ENCODE data around the gene TOM1L2. TPM values are rescaled to one million over a fixed set of nuclear protein-coding genes. Genes with fewer than 3 reads are reported as not detected.
"Not testable (repeated sequence)": the region's sequence is repeated elsewhere in the genome, so short reads cannot be mapped to it uniquely, and the experiment has no call there.

The TOM1L2 gene
- total RNA-seq, 1 donor from 2014 or later, result 35.2 TPM

- DNase-seq (ENCODE audit: low spot score), result not testable (repeated sequence)
These were observed 164.0 kb downstream of the TOM1L2 start for GRCh38 chr17:17808200-17808599.

DNA sequence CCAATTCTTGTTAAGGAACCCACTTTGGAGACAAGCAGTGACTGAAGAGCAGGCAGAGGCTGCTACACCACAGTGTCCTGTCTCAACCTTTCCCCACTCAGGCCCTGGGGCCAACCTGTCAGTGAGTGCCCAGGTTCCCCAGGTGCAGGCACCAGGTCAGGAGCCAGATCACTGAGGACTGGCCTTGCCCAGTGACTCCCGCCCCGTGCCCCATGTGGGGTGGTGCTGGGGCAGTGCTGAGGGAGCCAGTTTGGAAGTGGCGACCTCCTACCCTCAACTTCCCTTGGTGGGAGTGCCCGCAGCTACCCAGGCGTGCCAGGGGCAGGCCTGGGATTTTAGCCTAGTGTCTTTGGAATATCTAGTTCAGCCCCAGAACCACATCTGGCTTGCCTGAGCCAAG lies 164.8 kb downstream of the TOM1L2 start:
- no peak for DNase-seq (ENCODE audit: low spot score)

DNA sequence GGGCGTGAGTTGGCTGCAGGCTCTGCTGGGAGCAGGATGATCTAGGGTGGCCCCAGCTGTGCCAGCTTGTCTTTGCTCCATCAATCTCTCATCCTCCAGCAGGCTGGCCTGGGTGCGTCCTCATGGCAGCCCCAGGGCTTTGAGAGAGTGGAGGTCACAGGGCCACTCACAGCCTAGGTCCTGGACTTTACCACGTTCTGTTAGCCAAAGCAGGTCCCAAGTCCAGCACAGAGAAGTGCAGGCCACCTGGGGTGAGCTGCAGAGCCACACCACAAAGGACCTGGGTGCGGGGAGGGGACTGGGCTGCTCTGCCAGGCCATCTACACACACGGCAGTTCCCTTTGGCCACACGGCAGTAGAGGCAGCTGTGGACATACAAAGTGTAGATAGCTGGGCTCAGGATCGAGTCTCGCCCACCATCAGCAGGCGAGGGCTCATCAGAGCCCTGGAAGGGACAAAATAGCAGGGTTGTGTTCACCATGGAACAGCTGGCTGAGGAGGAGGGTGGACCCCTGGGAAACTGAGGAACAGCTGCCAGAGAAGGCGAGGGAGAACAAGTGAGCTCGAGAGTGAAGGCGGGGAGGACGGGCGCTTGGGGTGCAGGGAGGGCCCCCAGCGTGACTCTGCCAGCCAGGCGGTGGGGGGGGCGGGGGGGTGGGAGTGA lies 165.5 kb downstream of the TOM1L2 start:
- no peak for DNase-seq (ENCODE audit: low spot score)

DNA sequence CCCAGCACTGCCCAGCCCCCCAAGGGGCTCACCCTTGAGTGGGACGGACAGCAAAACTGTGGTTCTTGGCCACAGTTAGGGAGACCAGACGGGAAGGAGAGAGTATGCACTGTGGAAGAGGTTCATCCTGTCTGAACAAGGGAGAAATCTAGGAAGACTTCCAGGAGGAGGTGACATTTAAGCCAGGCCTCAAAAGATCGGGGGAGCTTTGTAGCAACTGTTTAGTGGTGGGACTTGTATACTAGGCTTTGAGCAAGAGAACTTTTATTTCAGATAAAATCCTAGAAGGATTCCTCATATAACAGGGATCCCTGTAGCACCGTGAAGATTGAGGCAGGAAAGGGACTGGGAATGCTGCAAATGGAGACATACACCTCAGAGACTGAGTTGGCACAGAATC lies 166.2 kb downstream of the TOM1L2 start:
- DNase-seq (ENCODE audit: low spot score), result no peak

DNA sequence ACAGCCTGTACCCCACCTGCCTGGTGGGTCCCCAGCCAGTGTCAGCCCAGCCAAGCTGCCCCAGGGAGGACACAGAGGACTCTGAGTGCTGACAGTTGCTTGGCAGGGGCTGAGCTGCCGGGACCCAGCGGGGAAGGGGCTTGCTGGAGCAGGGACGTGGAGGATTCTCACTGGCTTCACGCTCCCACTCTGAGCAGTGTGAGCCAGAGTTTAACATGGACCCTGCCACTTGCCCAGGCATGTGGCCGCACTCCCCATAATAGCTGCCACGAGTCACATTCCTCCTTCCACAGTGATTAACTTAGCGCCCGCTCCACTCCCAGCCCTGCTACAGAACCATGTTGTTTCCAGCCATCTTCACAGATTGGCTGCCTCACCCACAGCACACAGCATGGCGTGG lies 166.6 kb downstream of the TOM1L2 start:
- no peak for DNase-seq (ENCODE audit: low spot score)

GRCh38 chr17:17804007-17804406 lies 168.2 kb downstream of the TOM1L2 start:
- DNase-seq (ENCODE audit: low spot score), result no peak

DNA sequence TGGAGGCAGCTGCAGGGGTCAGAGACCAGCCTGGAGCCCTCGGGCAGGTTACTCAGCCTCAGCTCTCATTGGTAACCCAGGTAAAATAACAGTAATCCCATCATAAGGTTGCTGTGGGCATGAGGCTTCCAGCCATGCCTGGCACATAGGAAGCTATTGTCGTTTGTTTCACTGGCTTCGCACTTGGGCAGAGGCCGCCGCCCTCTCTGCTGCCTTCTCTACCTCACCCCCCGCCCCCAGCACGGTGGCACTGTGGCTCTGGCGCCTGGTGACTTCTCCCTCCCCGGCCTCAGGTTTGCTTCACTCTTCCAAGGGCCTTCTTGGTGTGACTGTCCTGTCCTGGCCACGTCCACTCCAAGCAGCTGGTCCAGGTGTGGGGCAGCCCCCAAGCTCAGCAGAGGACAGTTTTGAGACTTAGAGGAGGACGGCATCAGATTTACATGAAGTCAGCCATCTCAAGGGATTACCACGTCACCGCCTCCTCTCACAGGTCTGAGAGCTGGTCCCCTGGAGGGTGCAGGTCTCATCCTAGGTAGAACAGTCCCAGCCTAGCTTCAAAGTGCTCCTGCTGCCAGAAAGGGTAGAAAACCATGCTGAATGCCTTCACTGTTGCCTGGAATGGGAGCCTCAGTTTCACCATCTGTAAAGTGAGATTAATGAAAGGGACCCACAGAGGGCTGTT lies 170.3 kb downstream of the TOM1L2 start:
- no peak for DNase-seq (ENCODE audit: low spot score)

- DNase-seq (ENCODE audit: low spot score), result no peak
These were observed 171.6 kb downstream of the TOM1L2 start for GRCh38 chr17:17800504-17801021.

GRCh38 chr17:17798573-17799255 lies 173.5 kb downstream of the TOM1L2 start:
- DNase-seq (ENCODE audit: low spot score), result no peak

DNA sequence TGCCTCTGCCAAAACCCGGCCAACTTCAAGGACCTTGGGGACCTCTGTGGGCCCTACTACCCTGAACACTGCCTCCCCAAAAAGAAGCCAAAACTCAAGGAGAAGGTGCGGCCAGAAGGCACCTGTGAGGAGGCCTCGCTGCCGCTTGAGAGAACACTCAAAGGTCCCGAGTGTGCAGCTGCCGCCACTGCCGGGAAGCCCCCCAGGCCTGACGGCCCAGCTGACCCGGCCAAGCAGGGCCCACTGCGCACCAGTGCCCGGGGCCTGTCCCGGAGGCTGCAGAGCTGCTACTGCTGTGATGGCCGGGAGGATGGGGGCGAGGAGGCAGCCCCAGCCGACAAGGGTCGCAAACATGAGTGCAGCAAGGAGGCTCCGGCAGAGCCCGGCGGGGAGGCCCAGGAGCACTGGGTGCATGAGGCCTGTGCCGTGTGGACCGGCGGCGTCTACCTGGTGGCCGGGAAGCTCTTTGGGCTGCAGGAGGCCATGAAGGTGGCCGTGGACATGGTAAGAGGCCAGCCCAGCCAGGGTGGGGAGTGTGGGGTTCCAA lies 174.1 kb downstream of the TOM1L2 start:
- DNase-seq (ENCODE audit: low spot score), result no peak

GRCh38 chr17:17797119-17797809 lies 174.9 kb downstream of the TOM1L2 start:
- no peak for DNase-seq (ENCODE audit: low spot score)

- no peak for DNase-seq (ENCODE audit: low spot score)
These were observed 175.5 kb downstream of the TOM1L2 start for GRCh38 chr17:17796787-17797061.

- no peak for DNase-seq (ENCODE audit: low spot score)
These were observed 176.0 kb downstream of the TOM1L2 start for GRCh38 chr17:17795946-17796786.

- DNase-seq (ENCODE audit: low spot score), result no peak
These were observed 176.9 kb downstream of the TOM1L2 start for GRCh38 chr17:17795296-17795695.

DNA sequence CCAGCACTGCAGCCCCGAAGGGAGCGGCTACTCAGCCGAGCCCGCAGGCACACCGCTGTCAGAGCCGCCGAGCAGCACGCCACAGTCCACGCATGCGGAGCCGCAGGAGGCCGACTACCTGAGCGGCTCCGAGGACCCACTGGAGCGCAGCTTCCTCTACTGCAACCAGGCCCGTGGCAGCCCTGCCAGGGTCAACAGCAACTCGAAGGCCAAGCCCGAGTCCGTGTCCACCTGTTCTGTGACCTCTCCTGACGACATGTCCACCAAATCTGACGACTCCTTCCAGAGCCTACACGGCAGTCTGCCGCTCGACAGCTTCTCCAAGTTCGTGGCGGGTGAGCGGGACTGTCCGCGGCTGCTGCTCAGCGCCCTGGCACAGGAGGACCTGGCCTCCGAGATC lies 177.8 kb downstream of the TOM1L2 start:
- no peak for DNase-seq (ENCODE audit: low spot score)

Other genes with a start within 250 kb of the TOM1L2 start
- gene SREBF1, start 135.4 kb downstream of the TOM1L2 start, total RNA-seq (ENCODE audit: insufficient read depth, low replicate concordance), result 62.6 TPM
- 5.1 TPM for gene DRC3, start 462 bp upstream of the TOM1L2 start, total RNA-seq (ENCODE audit: insufficient read depth, low replicate concordance)
- gene ATPAF2, start 66.8 kb upstream of the TOM1L2 start, total RNA-seq (ENCODE audit: insufficient read depth, low replicate concordance), result 16.6 TPM
- 5.5 TPM for gene GID4, start 67.0 kb upstream of the TOM1L2 start, total RNA-seq (ENCODE audit: insufficient read depth, low replicate concordance)
- gene DRG2, start 115.5 kb upstream of the TOM1L2 start, total RNA-seq (ENCODE audit: insufficient read depth, low replicate concordance), result 25.3 TPM
- gene MYO15A, start 136.4 kb upstream of the TOM1L2 start, total RNA-seq (ENCODE audit: insufficient read depth, low replicate concordance), result 4.3 TPM
- 86.2 TPM for gene ALKBH5, start 211.4 kb upstream of the TOM1L2 start, total RNA-seq (ENCODE audit: insufficient read depth, low replicate concordance)

Data from umbilical cord (tissue), 2 donors.